Body of pancreas (tissue), 4 donors: ENCODE data around the gene SEMA3E. TPM values are rescaled to one million over a fixed set of nuclear protein-coding genes. Genes with fewer than 3 reads are reported as not detected.
"Not testable (repeated sequence)": the region's sequence is repeated elsewhere in the genome, so short reads cannot be mapped to it uniquely, and the experiment has no call there.

Source experiments
- ATAC-seq: fragments of 150-250 bp; one replicate; pipeline ENCODE4 v1.9.1; 2016
- DNase-seq, 4 donors: peaks; one replicate each; pipeline ENCODE4 v3.0.0-alpha.2; 2019
- H3K27ac ChIP-seq, 4 donors: fragments of 200-600 bp; sonication (generic); 1 replicate in 3 of 4; 2 replicates in 1 of 4; pipeline versions ENCODE4 v1.5.1 to v1.6.1; 2016 to 2019; ENCODE audit warnings: mild to moderate bottlenecking in 1 of 4, mixed read lengths in 1 of 4, moderate library complexity in 1 of 4
- H3K27me3 ChIP-seq, 2 donors: fragments of 200-600 bp; sonication (generic); one replicate each; pipeline ENCODE4 v1.6.0; 2016; ENCODE audit warnings: mild to moderate bottlenecking in 1 of 2
- H3K36me3 ChIP-seq, 2 donors: fragments of 200-600 bp; sonication (generic); replicated peaks in 1 of 2; 2 replicates each; pipeline ENCODE4 v1.5.1; 2016; ENCODE audit warnings: low read depth in 2 of 2; ENCODE audit not compliant: insufficient read depth in 1 of 2
- H3K4me1 ChIP-seq: fragments of 200-600 bp; sonication (generic); one replicate; pipeline ENCODE4 v1.6.0; 2016
- H3K4me3 ChIP-seq, 2 donors: fragments of 200-600 bp; sonication (generic); 1 replicate in 1 of 2; 2 replicates in 1 of 2; pipeline ENCODE4 v1.5.1; 2016 to 2019
- H3K9me3 ChIP-seq, 3 donors: fragments of 200-600 bp; sonication (generic); 1 replicate in 2 of 3; 2 replicates in 1 of 3; pipeline ENCODE4 v1.5.1; 2016
- POLR2A ChIP-seq, 3 donors: fragments of 450-650 bp; IDR thresholded peaks; one replicate each; pipeline ENCODE4 v1.6.1; 2016; ENCODE audit warnings: antibody characterized with exemption in 3 of 3, mild to moderate bottlenecking in 2 of 3
- WGBS, 2 donors: methylation state at CpG; one replicate each; pipeline ENCODE4 v1.1.5; 2017; 5-methylcytosine and 5-hydroxymethylcytosine counted together
- intact Hi-C: fragments of 100-400 bp; cut with DNase I; formaldehyde crosslinking; loops from one replicate; pipeline ENCODE4 v1.15.1; 2023
- total RNA-seq, 2 donors: library from RNA; depleted of rRNA; stranded (reverse); fragments of >200 nt; gene quantifications; one replicate each; pipeline ENCODE4 v1.1.0, GENCODE V29; 2016
- TF ChIP-seq, protein P1 (sequence below), 7 experiments: fragments of 450-650 bp in 4 of 7; fragments of 200-600 bp in 3 of 7; sonication (generic) in 3 of 7; IDR thresholded peaks; one replicate each; pipeline ENCODE4 v1.5.1; 2016 to 2019; ENCODE audit warnings: antibody characterized with exemption in 7 of 7

SEMA3E gene
- total RNA-seq, 2 donors from 2014 or later, result under 0.01 to 20.5 TPM

DNA sequence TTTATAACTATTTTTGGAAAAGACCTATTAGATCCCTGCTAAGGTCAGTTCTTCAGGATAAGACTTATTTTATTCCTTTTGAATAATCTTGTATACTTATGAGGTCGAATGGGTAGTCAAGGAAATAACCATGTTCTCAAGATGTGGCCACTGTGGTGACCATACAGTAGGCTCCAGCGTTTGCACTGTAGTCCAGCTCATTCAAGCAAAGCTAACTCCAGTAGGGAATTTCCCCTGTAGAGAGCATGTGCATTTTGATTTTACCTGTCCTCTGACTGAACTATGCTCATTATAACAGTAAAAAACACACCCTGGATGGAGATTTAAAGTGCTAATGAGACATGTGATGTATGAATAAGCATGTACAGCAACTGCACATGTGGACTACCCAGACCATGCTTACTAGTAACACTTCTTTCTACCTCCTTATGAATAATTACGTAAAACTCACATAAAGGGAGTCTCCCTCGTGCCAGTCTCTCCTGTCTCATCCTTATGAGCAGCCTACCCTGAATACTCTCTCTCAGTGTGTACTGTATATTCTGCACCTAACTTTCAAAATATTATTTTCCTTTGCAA is 32.4 kb upstream of the SEMA3E start:
- ATAC-seq (no peak), DNase-seq (no peak)
- no peak overlapping the region for H3K4me3 ChIP-seq
- intact Hi-C loops, result no loop called here
- H3K27ac ChIP-seq, result no peak overlapping the region
- TF ChIP-seq POLR2A (IDR thresholded peaks at IDR 0.05), result no peak
- TF ChIP-seq, protein P1, sequence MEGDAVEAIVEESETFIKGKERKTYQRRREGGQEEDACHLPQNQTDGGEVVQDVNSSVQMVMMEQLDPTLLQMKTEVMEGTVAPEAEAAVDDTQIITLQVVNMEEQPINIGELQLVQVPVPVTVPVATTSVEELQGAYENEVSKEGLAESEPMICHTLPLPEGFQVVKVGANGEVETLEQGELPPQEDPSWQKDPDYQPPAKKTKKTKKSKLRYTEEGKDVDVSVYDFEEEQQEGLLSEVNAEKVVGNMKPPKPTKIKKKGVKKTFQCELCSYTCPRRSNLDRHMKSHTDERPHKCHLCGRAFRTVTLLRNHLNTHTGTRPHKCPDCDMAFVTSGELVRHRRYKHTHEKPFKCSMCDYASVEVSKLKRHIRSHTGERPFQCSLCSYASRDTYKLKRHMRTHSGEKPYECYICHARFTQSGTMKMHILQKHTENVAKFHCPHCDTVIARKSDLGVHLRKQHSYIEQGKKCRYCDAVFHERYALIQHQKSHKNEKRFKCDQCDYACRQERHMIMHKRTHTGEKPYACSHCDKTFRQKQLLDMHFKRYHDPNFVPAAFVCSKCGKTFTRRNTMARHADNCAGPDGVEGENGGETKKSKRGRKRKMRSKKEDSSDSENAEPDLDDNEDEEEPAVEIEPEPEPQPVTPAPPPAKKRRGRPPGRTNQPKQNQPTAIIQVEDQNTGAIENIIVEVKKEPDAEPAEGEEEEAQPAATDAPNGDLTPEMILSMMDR (IDR thresholded peaks at IDR 0.05), result no peak
- H3K4me1 ChIP-seq, result no peaks in the 10 kb centered on the region
- no peaks in the 10 kb centered on the region for H3K36me3 ChIP-seq
- WGBS, 2 donors, result 53 to 64% methylated on average over 4 of the region's 4 CpGs
- H3K9me3 ChIP-seq, result no peaks in the 10 kb centered on the region
- H3K27me3 ChIP-seq, result no peaks in the 10 kb centered on the region

DNA sequence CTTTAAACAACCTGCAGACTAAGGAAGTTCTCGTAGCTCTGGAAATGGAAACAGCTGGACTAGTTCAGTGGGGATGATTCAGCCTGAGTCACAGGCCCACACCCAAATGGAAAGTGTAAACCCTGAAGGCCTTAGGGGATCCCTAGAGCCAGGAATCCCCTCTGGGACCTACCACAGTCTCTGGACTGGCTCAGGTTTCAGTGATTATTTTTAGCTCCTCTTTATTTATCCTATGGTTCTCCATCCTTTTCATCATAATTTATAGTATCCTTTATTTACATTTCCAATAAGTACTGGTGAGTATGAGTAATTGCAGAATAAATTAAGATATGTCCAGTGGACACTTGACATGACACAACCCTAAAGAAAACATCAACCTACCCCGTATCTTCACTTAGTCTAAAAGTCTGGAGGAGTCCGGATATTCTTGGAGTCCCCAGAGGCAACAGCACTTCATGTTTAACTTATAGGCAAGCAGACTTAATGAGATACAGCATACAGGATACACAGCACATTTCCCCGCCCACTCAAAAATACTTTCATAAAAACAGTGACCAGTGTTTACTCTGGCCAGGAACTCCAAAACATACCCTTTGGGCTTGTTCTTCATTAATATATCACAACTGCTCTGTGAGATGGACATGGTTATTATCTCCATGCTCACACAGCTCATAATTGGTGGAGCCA is 28.4 kb upstream of the SEMA3E start:
- no peak overlapping the region for H3K27ac ChIP-seq
- WGBS, 2 donors, result 59 to 60% methylated on average over 4 of the region's 4 CpGs
- no peaks in the 10 kb centered on the region for H3K4me1 ChIP-seq
- H3K4me3 ChIP-seq, result no peak overlapping the region
- H3K36me3 ChIP-seq, result no peaks in the 10 kb centered on the region
- H3K9me3 ChIP-seq, result no peaks in the 10 kb centered on the region
- TF ChIP-seq POLR2A (IDR thresholded peaks at IDR 0.05), result no peak
- TF ChIP-seq, protein P1 (IDR thresholded peaks at IDR 0.05), result no peak
- H3K27me3 ChIP-seq, result no peaks in the 10 kb centered on the region
- ATAC-seq (peak; percentile 18), DNase-seq (peak in 1 of 4 donors; percentile 14)
- intact Hi-C loops, result no loop called here

DNA sequence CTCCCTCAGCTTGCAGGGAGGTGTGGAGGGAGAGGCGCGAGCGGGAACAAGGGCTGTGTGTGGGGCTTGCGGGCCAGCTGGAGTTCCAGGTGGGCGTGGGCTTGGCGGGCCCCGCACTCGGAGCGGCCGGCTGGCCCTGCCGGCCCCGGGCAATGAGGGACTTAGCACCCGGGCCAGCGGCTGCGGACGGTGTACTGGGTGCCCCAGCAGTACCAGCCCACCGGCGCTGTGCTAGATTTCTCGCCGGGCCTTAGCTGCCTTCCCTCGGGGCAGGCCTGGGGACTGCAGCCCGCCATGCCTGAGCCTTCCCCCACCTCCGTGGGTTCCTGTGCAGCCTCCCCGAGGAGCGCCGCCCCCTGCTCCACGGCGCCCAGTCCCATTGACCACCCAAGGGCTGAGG is 24.4 kb upstream of the SEMA3E start:
- not testable (repeated sequence) for DNase-seq

DNA sequence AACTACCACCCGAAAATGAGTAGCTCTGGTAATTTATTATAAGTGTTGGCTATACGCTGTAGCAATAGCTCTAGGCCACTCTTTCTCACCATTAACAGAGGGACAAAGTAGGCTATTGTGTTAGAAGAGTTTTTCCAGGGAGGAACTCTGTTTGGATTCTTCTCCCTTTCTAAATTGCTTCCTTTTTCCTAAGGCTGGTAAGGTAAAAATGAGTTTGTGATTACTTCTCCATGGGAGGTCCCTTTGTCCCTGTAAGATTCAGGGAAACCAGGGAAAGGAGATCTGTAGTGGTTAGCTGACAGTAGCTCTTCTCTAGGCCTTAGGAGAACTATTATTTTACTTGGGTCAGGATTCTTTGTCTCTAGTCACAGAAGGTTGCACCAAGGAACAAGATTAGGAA is 23.2 kb upstream of the SEMA3E start:
- intact Hi-C loops, result no loop called here
- Histone ChIP-seq H3K27me3 (no peaks in the 10 kb centered on the region), H3K4me3 (no peak overlapping the region), H3K4me1 (no peaks in the 10 kb centered on the region), H3K27ac (no peak overlapping the region), H3K9me3 (no peaks in the 10 kb centered on the region), H3K36me3 (no peaks in the 10 kb centered on the region)
- 60 to 70% methylated on average over 2 of the region's 2 CpGs for WGBS, 2 donors
- DNase-seq (no peak), ATAC-seq (no peak)
- TF ChIP-seq, protein P1 (IDR thresholded peaks at IDR 0.05), result no peak
- TF ChIP-seq POLR2A (IDR thresholded peaks at IDR 0.05), result no peak

More for the DNA sequence above, 24.4 kb upstream of the SEMA3E start:
- WGBS, 2 donors, result 94% methylated on average over 26 of the region's 28 CpGs; no CpG with 5 or more reads in 1 of the 2 donors
- H3K9me3 ChIP-seq, H3K27me3 ChIP-seq, H3K4me3 ChIP-seq, H3K4me1 ChIP-seq, H3K36me3 ChIP-seq, intact Hi-C loops, H3K27ac ChIP-seq, ATAC-seq: not testable (repeated sequence)

DNA sequence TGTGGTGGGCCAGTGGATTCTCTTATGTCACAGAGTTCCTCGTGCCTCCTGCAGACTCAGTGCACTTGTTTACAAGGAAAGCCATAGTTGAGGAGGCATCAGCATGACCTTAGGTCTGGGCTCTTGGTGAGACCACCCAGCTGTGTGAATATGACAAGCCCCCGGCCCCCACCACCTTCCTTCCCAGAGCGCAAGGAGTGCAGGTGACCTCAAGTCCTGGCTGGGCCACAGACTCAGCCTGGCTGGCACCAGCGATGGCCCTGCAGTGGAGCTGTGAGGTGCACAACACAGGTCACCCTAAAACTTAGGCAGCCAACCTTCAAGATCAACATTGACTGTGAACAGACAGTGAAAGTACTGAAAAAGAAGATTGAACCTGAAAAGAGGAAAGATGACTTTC is 14.2 kb upstream of the SEMA3E start:
- Histone ChIP-seq H3K27me3 (no peaks in the 10 kb centered on the region), H3K27ac (no peak overlapping the region), H3K4me1 (no peaks in the 10 kb centered on the region), H3K4me3 (no peak overlapping the region), H3K36me3 (no peaks in the 10 kb centered on the region), H3K9me3 (no peaks in the 10 kb centered on the region)
- no peak for TF ChIP-seq POLR2A (IDR thresholded peaks at IDR 0.05)
- WGBS, 2 donors, result 60 to 75% methylated on average over 4 of the region's 4 CpGs
- no peak for ATAC-seq
- no peak for DNase-seq
- intact Hi-C loops, result loop anchor here (5.0 kb wide), 1 partner anchor 256 kb away; no protein-coding TSS in a partner anchor
